Sigmoid colon (tissue), 7 donors: Measurements from ENCODE around the gene FRZB. TPM values are rescaled to one million over a fixed set of nuclear protein-coding genes. Genes with fewer than 3 reads are reported as not detected.

Experiments used
- DNase-seq: peaks from one replicate; pipeline ENCODE4 v3.0.0-alpha.2; 2019
- H3K27ac ChIP-seq, 4 donors: fragments of 200-600 bp; sonication (generic); one replicate each; pipeline ENCODE4 v1.5.1; 2016 to 2019; ENCODE audit warnings: mild to moderate bottlenecking in 1 of 4
- H3K27me3 ChIP-seq, 3 donors: fragments of 200-600 bp; sonication (generic); one replicate each; pipeline ENCODE4 v1.5.1; 2019; ENCODE audit warnings: mild to moderate bottlenecking in 1 of 3
- H3K36me3 ChIP-seq, 4 donors: fragments of 200-600 bp; sonication (generic); one replicate each; pipeline ENCODE4 v1.5.1; 2016 to 2019
- H3K4me1 ChIP-seq, 4 donors: fragments of 200-600 bp; sonication (generic); one replicate each; pipeline ENCODE4 v1.5.1; 2017 to 2019
- H3K4me3 ChIP-seq, 4 donors: fragments of 200-600 bp; sonication (generic); one replicate each; pipeline ENCODE4 v1.5.1; 2017 to 2019; ENCODE audit warnings: mild to moderate bottlenecking in 2 of 4, moderate library complexity in 1 of 4
- H3K9me3 ChIP-seq, 4 donors: fragments of 200-600 bp in 3 of 4; sonication (generic) in 3 of 4; one replicate each; pipeline versions ENCODE4 v1.5.1 to v1.6.1; 2013 to 2019
- CTCF ChIP-seq, 4 experiments: fragments of 450-650 bp in 3 of 4; fragments of 200-600 bp in 1 of 4; IDR thresholded peaks; one replicate each; pipeline ENCODE4 v1.5.1; 2016 to 2019; ENCODE audit warnings: antibody characterized with exemption in 4 of 4, mild to moderate bottlenecking in 3 of 4, moderate library complexity in 2 of 4
- EP300 ChIP-seq, 4 donors: sonication (generic); formaldehyde crosslinking; IDR thresholded peaks; one replicate each; pipeline ENCODE4 v1.6.1; 2017; ENCODE audit warnings: antibody characterized with exemption in 4 of 4
- POLR2A ChIP-seq, 2 donors: fragments of 450-650 bp; IDR thresholded peaks; one replicate each; pipeline ENCODE4 v1.6.1; 2016; ENCODE audit warnings: antibody characterized with exemption in 2 of 2, mild to moderate bottlenecking in 2 of 2, moderate library complexity in 2 of 2
- POLR2AphosphoS5 ChIP-seq, 4 donors: sonication (generic); formaldehyde crosslinking; IDR thresholded peaks; one replicate each; pipeline ENCODE4 v1.6.1; 2017; ENCODE audit warnings: antibody characterized with exemption in 4 of 4
- WGBS, 2 donors: extraction: QIAGEN DNeasy Blood & Tissue Kit; methylation state at CpG; one replicate each; pipeline ENCODE4 v1.1.7; 2013; 5-methylcytosine and 5-hydroxymethylcytosine counted together
- intact Hi-C: fragments of 100-400 bp; cut with DNase I; formaldehyde crosslinking; loops from one replicate; pipeline ENCODE4 v1.15.1; 2023
- polyA plus RNA-seq, 3 donors: library from polyadenylated mRNA; stranded (reverse); fragments of 200-250 nt; gene quantifications; one replicate each; pipeline ENCODE4 v1.2.3, GENCODE V29; 2013
- total RNA-seq, 4 donors: library from RNA; depleted of rRNA; stranded (reverse); fragments of >200 nt; gene quantifications; one replicate each; pipeline ENCODE4 v1.1.0, GENCODE V29; 2016
- donor health status: healthy with polysubstance abuse.
- donor health status: Bipolar disorder and iron deficiency.
- donor health status: healthy.

FRZB gene
- total and polyA plus RNA-seq, 7 donors = 3.7 to 14.7 (median 8.2) TPM

GRCh38 chr2:182817558-182817957 lies 48.9 kb downstream of the FRZB start:
- H3K27ac ChIP-seq = no peak overlapping the region

DNA sequence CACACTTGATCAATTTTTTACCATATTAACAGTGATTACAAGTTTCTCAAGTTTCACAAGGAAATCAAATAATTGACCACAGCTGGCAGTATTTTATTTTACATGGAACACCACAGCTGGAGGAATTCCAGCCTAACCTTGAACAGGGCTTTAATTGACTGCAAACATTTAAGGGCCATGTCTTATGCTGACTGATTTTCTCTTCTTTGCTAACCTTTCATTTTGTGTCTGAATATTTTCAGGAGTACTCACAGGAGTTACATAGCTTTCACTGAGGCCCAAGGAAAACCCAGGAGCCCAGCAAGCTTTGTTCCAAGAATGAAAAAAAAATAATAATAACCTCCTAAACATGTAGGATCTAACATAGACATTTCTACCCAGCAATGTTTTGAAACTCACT lies 49.6 kb downstream of the FRZB start:
- H3K4me1 ChIP-seq = peaks cover 0 to 24% (median 20%) of the 10 kb centered on the region in 4 donors
- H3K36me3 ChIP-seq = no peaks in the 10 kb centered on the region
- no peak for DNase-seq
- no peaks in the 10 kb centered on the region for H3K27me3 ChIP-seq
- intact Hi-C loops = no loop called here
- no peak overlapping the region for H3K4me3 ChIP-seq
- no peak overlapping the region for H3K27ac ChIP-seq
- H3K9me3 ChIP-seq = no peaks in the 10 kb centered on the region
- TF ChIP-seq CTCF (IDR thresholded peaks at IDR 0.05) (no peak), EP300 (IDR thresholded peaks at IDR 0.05) (no peak), POLR2A (IDR thresholded peaks at IDR 0.05) (no peak), POLR2AphosphoS5 (IDR thresholded peaks at IDR 0.05) (no peak)

More at GRCh38 chr2:182817558-182817957, 48.9 kb downstream of the FRZB start:
- H3K27me3 ChIP-seq = no peaks in the 10 kb centered on the region
- DNase-seq = no peak
- no peaks in the 10 kb centered on the region for H3K36me3 ChIP-seq
- no peaks in the 10 kb centered on the region for H3K9me3 ChIP-seq
- peaks cover 0 to 31% (median 21%) of the 10 kb centered on the region in 4 donors for H3K4me1 ChIP-seq
- TF ChIP-seq CTCF (IDR thresholded peaks at IDR 0.05) (no peak), POLR2AphosphoS5 (IDR thresholded peaks at IDR 0.05) (no peak), POLR2A (IDR thresholded peaks at IDR 0.05) (no peak), EP300 (IDR thresholded peaks at IDR 0.05) (no peak)
- intact Hi-C loops = no loop called here
- no peak overlapping the region for H3K4me3 ChIP-seq
- 76 to 84% methylated on average over 2 of the region's 2 CpGs for WGBS, 2 donors

- WGBS, 2 donors = 87 to 92% methylated on average over 3 of the region's 3 CpGs
- no peak for TF ChIP-seq POLR2AphosphoS5 (IDR thresholded peaks at IDR 0.05)
- TF ChIP-seq EP300 (IDR thresholded peaks at IDR 0.05) = no peak
- no peak for TF ChIP-seq CTCF (IDR thresholded peaks at IDR 0.05)
- no peak for TF ChIP-seq POLR2A (IDR thresholded peaks at IDR 0.05)
- no peaks in the 10 kb centered on the region for H3K27me3 ChIP-seq
- H3K27ac ChIP-seq = no peak overlapping the region
- no peaks in the 10 kb centered on the region for H3K36me3 ChIP-seq
- no peak for DNase-seq
- intact Hi-C loops = no loop called here
- H3K4me3 ChIP-seq = no peak overlapping the region
- peaks cover 0 to 24% (median 20%) of the 10 kb centered on the region in 4 donors for H3K4me1 ChIP-seq
- no peaks in the 10 kb centered on the region for H3K9me3 ChIP-seq
These were observed 51.6 kb downstream of the FRZB start for GRCh38 chr2:182814804-182815203.

DNA sequence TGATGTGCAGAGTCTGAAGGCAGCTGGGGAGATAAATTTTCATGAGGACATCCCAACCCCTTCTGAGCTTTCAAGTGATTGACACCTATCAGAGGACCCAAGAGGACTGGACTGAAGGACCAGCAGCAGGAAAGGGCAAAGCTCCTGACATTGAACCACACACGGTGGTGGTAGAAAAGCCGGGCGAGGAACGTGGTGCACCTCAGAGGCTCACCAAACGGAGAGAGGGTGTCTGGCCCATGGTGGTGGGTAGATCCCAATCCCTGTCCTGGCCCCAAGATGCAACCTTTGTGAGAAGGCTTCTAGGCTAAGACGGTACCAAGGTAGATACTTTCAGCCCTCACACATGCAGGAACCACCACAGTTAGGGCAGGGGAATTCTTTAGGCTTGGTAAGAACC lies 52.1 kb downstream of the FRZB start:
- H3K27ac ChIP-seq = no peak overlapping the region
- no peaks in the 10 kb centered on the region for H3K27me3 ChIP-seq
- TF ChIP-seq POLR2AphosphoS5 (IDR thresholded peaks at IDR 0.05) (no peak), POLR2A (IDR thresholded peaks at IDR 0.05) (no peak), EP300 (IDR thresholded peaks at IDR 0.05) (no peak), CTCF (IDR thresholded peaks at IDR 0.05) (no peak)
- 77 to 86% methylated on average over 6 of the region's 6 CpGs for WGBS, 2 donors
- DNase-seq = no peak
- no peaks in the 10 kb centered on the region for H3K36me3 ChIP-seq
- no peak overlapping the region for H3K4me3 ChIP-seq
- intact Hi-C loops = no loop called here
- H3K4me1 ChIP-seq = peaks cover 0 to 24% (median 20%) of the 10 kb centered on the region in 4 donors
- no peaks in the 10 kb centered on the region for H3K9me3 ChIP-seq

GRCh38 chr2:182810087-182810486 lies 56.4 kb downstream of the FRZB start:
- DNase-seq = no peak
- no peaks in the 10 kb centered on the region for H3K27me3 ChIP-seq
- H3K27ac ChIP-seq = no peak overlapping the region
- no peaks in the 10 kb centered on the region for H3K4me1 ChIP-seq
- H3K4me3 ChIP-seq = no peak overlapping the region
- 57 to 83% methylated on average over 3 of the region's 3 CpGs for WGBS, 2 donors
- H3K36me3 ChIP-seq = no peaks in the 10 kb centered on the region
- TF ChIP-seq POLR2AphosphoS5 (IDR thresholded peaks at IDR 0.05) (no peak), CTCF (IDR thresholded peaks at IDR 0.05) (no peak), POLR2A (IDR thresholded peaks at IDR 0.05) (no peak), EP300 (IDR thresholded peaks at IDR 0.05) (no peak)
- intact Hi-C loops = no loop called here
- no peaks in the 10 kb centered on the region for H3K9me3 ChIP-seq
